Fibroblast of mammary gland (primary cell): Measurements from ENCODE around the gene RIN2.

Source experiments
- DNase-seq: peaks from one replicate; pipeline ENCODE4 v3.0.0-alpha.2; 2010; ENCODE audit warnings: low read depth
- H3K4me3 ChIP-seq: 2 replicates; pipeline ENCODE4 v1.5.1; 2011; ENCODE audit warnings: low read depth, mild to moderate bottlenecking, low read length, moderate library complexity; ENCODE audit not compliant: control insufficient read depth
- TF ChIP-seq, protein P1 (sequence below): conservative IDR thresholded peaks from 2 replicates; pipeline ENCODE4 v1.5.1; 2011; ENCODE audit warnings: low read depth, low read length, inconsistent platforms; ENCODE audit not compliant: control insufficient read depth, insufficient read depth

Gene RIN2

DNA sequence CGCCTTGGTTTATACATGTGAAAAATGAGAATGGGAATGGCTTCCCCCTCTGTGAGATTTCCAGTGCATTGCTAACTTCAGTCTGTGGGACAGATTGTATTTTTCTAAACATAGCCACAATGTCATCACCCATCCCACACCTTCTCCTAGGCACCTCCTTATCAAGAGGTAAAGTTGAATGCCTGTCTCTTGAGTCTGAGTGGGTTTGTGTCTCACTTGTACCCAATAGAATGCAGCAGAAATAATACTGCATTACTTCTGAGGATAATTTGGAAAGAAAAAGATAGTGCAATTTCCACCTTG, 27.9 kb downstream of the RIN2 start:
- TF ChIP-seq, protein P1, sequence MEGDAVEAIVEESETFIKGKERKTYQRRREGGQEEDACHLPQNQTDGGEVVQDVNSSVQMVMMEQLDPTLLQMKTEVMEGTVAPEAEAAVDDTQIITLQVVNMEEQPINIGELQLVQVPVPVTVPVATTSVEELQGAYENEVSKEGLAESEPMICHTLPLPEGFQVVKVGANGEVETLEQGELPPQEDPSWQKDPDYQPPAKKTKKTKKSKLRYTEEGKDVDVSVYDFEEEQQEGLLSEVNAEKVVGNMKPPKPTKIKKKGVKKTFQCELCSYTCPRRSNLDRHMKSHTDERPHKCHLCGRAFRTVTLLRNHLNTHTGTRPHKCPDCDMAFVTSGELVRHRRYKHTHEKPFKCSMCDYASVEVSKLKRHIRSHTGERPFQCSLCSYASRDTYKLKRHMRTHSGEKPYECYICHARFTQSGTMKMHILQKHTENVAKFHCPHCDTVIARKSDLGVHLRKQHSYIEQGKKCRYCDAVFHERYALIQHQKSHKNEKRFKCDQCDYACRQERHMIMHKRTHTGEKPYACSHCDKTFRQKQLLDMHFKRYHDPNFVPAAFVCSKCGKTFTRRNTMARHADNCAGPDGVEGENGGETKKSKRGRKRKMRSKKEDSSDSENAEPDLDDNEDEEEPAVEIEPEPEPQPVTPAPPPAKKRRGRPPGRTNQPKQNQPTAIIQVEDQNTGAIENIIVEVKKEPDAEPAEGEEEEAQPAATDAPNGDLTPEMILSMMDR, result no peak
- H3K4me3 ChIP-seq, result no peak overlapping the region
- DNase-seq, result no peak

DNA sequence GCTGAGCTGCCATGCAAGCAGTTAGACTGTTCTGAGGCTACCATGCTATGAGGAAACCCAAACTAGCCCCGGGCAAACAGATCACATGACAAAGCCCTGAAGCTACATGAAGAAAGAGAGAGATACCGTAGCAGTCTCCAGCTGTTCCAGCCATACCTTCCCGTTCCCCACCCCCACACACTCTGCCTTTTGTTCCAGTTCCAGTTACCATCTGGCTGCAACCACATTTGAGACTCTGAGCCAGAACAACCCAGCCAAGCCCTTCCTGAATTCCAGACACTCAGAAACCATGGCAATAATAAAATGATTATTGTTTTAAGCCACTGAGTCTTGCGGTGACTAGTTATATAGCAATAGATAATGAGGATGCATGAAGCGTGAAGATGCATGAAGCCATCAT, 28.3 kb downstream of the RIN2 start:
- DNase-seq, result peak; percentile 93
- TF ChIP-seq, protein P1, result no peak
- no peak overlapping the region for H3K4me3 ChIP-seq

DNA sequence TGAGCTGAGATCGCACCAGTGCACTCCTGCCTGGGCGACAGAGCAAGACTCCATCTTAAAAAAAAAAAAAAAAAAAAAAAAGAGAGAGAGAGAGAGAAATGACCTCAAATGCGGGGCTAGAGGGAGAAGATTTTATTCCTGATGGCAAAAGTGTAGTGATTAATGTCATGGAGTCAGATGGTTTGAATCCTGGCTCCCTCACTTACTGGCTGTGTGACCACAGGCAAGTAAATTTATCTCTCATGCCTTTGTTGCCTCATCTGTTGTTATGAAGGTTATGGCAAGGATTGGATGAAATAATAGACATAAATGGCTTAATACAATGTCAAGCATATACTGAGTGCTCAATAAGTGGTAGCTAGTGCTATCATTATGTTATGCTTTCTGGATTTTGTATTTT, 29.3 kb downstream of the RIN2 start:
- TF ChIP-seq, protein P1, result no peak
- no peak overlapping the region for H3K4me3 ChIP-seq
- DNase-seq, result no peak

DNA sequence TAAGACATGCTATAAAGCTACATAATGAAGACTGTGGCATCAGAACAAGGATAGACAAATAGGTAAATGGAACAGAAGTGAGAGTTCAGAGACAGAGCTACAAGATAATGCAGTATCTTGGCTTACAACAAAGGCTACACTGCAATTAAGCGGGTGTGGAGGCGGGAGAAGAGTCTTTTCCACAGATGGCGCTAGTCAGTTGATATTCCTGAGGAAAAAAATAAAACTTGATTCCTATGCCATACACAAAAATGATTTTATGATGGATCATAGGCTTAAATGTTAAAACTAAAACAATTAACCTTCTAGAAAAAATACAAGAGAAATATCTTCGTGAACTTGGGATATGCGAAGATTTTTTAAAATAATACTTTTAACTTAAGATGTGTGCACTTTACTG, 31.0 kb downstream of the RIN2 start:
- no peak overlapping the region for H3K4me3 ChIP-seq
- TF ChIP-seq, protein P1, result no peak
- DNase-seq, result no peak

DNA sequence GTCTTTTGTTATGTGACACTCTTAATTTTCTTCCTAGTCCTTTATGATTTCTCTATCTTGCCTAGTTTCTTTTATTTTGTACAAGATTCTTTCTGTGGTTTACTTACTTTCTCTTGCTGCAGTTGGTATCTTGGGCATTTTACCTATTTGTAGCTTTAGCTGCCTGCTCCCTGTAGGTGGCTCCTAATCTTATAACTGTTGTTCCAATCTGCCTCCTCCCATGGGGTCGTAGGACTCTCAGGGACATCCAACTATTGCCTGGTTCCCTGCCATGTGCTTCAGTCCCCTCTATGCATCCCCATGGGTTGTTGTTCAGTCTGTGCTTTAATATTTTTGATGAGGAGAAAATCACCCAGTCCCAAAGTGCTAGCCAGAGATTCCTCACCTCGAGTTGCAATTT, 31.4 kb downstream of the RIN2 start:
- no peak for DNase-seq
- TF ChIP-seq, protein P1, result no peak
- no peak overlapping the region for H3K4me3 ChIP-seq

DNA sequence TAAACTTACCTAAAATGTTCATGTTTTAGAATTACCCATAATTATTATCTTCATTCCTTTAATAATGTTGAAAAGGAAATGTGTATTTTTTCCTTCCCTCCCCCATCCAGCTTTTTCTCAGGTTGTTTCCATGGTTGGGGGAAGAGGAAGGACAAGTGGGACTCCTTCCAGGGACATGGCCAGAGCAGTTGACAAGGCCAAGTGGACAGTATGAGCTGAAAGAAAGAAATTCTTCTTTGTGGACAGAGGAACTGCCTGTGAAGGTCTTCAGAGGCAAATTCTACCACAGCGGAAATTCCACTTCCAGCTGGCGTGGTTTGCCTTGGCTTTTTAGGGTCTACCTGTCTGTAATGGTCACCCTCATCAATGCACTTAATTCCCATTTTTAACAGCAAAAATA, 33.8 kb downstream of the RIN2 start:
- TF ChIP-seq, protein P1, result no peak
- DNase-seq, result no peak

DNA sequence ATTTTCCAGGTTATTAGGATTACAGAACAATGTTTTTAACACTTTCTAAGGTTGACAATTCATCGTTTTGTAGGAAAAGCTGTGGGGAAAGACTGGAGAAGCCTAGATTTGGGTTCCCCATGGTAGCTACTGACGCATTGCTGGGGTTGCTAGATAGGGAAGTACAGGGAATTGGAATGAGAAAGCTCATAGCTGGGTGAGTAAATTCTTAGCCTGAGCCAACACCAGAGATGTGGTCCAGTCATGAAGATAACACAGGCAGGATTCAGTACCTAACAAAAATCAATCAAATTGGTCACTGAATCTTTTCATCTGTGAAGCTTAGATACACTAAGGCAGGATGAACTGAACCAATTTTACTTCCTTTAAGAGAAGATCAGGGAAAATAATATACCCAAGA, 35.7 kb downstream of the RIN2 start:
- TF ChIP-seq, protein P1, result no peak
- H3K4me3 ChIP-seq, result no peak overlapping the region
- DNase-seq, result no peak

More for the DNA sequence above, 33.8 kb downstream of the RIN2 start:
- no peak overlapping the region for H3K4me3 ChIP-seq
